Fibroblast of pulmonary artery (primary cell): ENCODE measurements around the gene TPO.

Source experiments
- DNase-seq: peaks from one replicate; pipeline ENCODE4 v3.0.0-alpha.2; 2010; ENCODE audit warnings: low read depth
- H3K4me3 ChIP-seq: replicated peaks from 2 replicates; pipeline ENCODE4 v1.5.1; 2011; ENCODE audit warnings: low read depth, mild to moderate bottlenecking, control low read depth, low read length, moderate library complexity
- CTCF ChIP-seq: IDR thresholded peaks from 2 replicates; pipeline ENCODE4 v1.5.1; 2011; ENCODE audit warnings: mild to moderate bottlenecking, control low read depth, low read length, inconsistent platforms; ENCODE audit errors: missing control alignments

Gene TPO

DNA sequence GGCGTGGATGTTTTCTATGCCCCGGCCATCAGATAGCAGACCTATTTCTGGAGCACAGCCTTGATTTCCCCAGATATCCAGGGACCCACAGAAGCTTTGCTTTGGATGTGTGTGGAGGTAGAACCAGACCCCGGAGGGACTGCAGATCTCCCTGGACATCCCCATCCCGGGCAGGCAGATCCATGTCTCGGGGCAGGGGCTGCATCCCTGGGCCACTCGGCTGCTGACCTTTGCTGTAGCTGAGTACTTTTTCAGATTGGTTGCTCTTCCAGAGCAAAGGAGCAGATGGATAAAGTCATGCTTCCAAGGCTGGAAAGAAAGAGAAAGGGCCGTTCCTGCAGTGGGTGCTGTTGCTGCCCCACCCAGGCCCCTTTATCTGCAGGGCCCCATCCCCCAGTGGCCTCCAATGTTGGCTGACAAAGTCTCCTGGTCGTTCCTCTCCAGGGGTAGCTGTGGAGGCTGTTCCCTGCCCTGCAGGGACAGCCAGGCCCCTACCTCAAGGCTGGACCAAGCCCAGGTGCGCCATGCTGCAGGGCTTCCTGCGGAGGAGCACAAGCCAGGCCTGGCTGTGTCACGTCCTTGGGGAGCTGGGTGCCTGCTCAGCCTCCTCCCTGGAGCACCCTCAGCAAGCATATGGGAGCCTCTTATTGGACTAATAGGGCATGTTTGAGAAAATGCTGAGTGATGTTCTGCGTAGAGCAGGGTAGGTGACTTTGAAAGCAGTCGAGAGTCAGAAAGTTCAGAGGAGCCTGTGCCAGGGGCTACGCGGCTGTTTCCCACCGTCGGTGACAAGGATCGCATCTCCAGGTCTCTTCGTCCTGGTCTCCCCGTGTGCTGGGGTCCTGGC, 68.4 kb downstream of the TPO start:
- no peak overlapping the region for H3K4me3 ChIP-seq
- DNase-seq: no peak
- no peak for TF ChIP-seq CTCF

- H3K4me3 ChIP-seq: no peak overlapping the region
- no peak for TF ChIP-seq CTCF
- DNase-seq: no peak
Observed at GRCh38 chr2:1482253-1482675, 69.0 kb downstream of the TPO start.

GRCh38 chr2:1482981-1483380, 69.7 kb downstream of the TPO start:
- no peak for DNase-seq
- TF ChIP-seq CTCF: no peak
- H3K4me3 ChIP-seq: no peak overlapping the region

- no peak overlapping the region for H3K4me3 ChIP-seq
- no peak for DNase-seq
- TF ChIP-seq CTCF: no peak
Observed at GRCh38 chr2:1483551-1483950, 70.3 kb downstream of the TPO start.

GRCh38 chr2:1484131-1484884, 71.0 kb downstream of the TPO start:
- no peak for TF ChIP-seq CTCF
- no peak for DNase-seq
- no peak overlapping the region for H3K4me3 ChIP-seq

DNA sequence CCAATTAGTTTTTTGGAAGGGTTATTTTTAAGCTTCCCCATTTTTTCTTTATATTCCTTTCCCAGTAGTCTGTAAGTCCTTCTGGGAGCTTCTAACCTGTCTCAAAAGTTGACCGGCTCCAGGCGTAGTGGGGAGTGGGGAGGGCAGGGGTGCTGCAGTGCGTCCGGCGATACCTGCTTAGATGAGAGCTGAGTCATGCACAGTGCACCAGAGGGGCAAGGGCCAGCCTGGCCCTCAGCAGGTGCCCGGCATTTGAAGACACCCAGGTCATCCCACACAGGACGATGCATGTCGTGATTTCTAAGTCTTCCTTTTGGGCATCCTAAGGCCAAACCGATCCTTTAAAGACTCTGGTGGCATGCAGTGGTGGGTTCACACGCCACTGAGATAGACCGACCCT, 73.4 kb downstream of the TPO start:
- H3K4me3 ChIP-seq: no peak overlapping the region
- DNase-seq: no peak
- no peak for TF ChIP-seq CTCF
